ENCODE data around the gene FAM50B.
A peak's percentile ranks its signal among the peaks of the same experiment; 100 is the strongest.

Gene FAM50B

GRCh38 chr6:3841711-3842565, 7.2 kb upstream of the FAM50B start:
- no peaks in the 10 kb centered on the region for H3K9me3 ChIP-seq (ENCODE audit: control insufficient read depth, low read length)

GRCh38 chr6:3843379-3844096, 5.6 kb upstream of the FAM50B start:
- no peaks in the 10 kb centered on the region for H3K36me3 ChIP-seq (ENCODE audit: control insufficient read depth, insufficient read depth, low read length)
- no peaks in the 10 kb centered on the region for H3K9me3 ChIP-seq (ENCODE audit: control insufficient read depth, low read length)
- H3K4me1 ChIP-seq (ENCODE audit: control insufficient read depth, insufficient read depth, low read length) = peaks cover 17% of the 10 kb centered on the region
- H3K9ac ChIP-seq (ENCODE audit: low read length) = no peak overlapping the region
- no peaks in the 10 kb centered on the region for H3K27me3 ChIP-seq (ENCODE audit: control insufficient read depth, insufficient read depth, low read length)
- H3K4me3 ChIP-seq (ENCODE audit: low read length) = no peak overlapping the region

More at GRCh38 chr6:3841711-3842565, 7.2 kb upstream of the FAM50B start:
- no peaks in the 10 kb centered on the region for H3K36me3 ChIP-seq (ENCODE audit: control insufficient read depth, insufficient read depth, low read length)
- no peaks in the 10 kb centered on the region for H3K27me3 ChIP-seq (ENCODE audit: control insufficient read depth, insufficient read depth, low read length)
- peaks cover 1% of the 10 kb centered on the region for H3K4me1 ChIP-seq (ENCODE audit: control insufficient read depth, insufficient read depth, low read length)
- H3K9ac ChIP-seq (ENCODE audit: low read length) = no peak overlapping the region
- no peak overlapping the region for H3K4me3 ChIP-seq (ENCODE audit: low read length)

GRCh38 chr6:3844097-3844463, 5.1 kb upstream of the FAM50B start:
- H3K9ac ChIP-seq (ENCODE audit: low read length) = no peak overlapping the region
- H3K4me1 ChIP-seq (ENCODE audit: control insufficient read depth, insufficient read depth, low read length) = peaks cover 20% of the 10 kb centered on the region
- H3K9me3 ChIP-seq (ENCODE audit: control insufficient read depth, low read length) = no peaks in the 10 kb centered on the region
- no peak overlapping the region for H3K4me3 ChIP-seq (ENCODE audit: low read length)
- no peaks in the 10 kb centered on the region for H3K27me3 ChIP-seq (ENCODE audit: control insufficient read depth, insufficient read depth, low read length)
- H3K36me3 ChIP-seq (ENCODE audit: control insufficient read depth, insufficient read depth, low read length) = no peaks in the 10 kb centered on the region

- Histone ChIP-seq H3K27me3 (ENCODE audit: control insufficient read depth, insufficient read depth, low read length) (no peaks in the 10 kb centered on the region), H3K9me3 (ENCODE audit: control insufficient read depth, low read length) (no peaks in the 10 kb centered on the region), H3K4me3 (ENCODE audit: low read length) (no peak overlapping the region), H3K4me1 (ENCODE audit: control insufficient read depth, insufficient read depth, low read length) (peaks cover 20% of the 10 kb centered on the region), H3K9ac (ENCODE audit: low read length) (no peak overlapping the region), H3K36me3 (ENCODE audit: control insufficient read depth, insufficient read depth, low read length) (no peaks in the 10 kb centered on the region)
Measured at GRCh38 chr6:3847521-3847920, 1.7 kb upstream of the FAM50B start.

- H3K9ac ChIP-seq (ENCODE audit: low read length) = peak overlapping the region; percentile 19
Measured at GRCh38 chr6:3848380-3848779, 793 bp upstream of the FAM50B start.

GRCh38 chr6:3849681-3850450, 693 bp downstream of the FAM50B start:
- H3K9me3 ChIP-seq (ENCODE audit: control insufficient read depth, low read length) = no peaks in the 10 kb centered on the region
- peak overlapping the region; percentile 57 for H3K9ac ChIP-seq (ENCODE audit: low read length)
- peaks cover 20% of the 10 kb centered on the region for H3K4me1 ChIP-seq (ENCODE audit: control insufficient read depth, insufficient read depth, low read length)
- peak overlapping the region; percentile 40 for H3K4me3 ChIP-seq (ENCODE audit: low read length)
- no peaks in the 10 kb centered on the region for H3K36me3 ChIP-seq (ENCODE audit: control insufficient read depth, insufficient read depth, low read length)
- H3K27me3 ChIP-seq (ENCODE audit: control insufficient read depth, insufficient read depth, low read length) = no peaks in the 10 kb centered on the region

More at GRCh38 chr6:3848380-3848779, 793 bp upstream of the FAM50B start:
- H3K36me3 ChIP-seq (ENCODE audit: control insufficient read depth, insufficient read depth, low read length) = no peaks in the 10 kb centered on the region
- peaks cover 20% of the 10 kb centered on the region for H3K4me1 ChIP-seq (ENCODE audit: control insufficient read depth, insufficient read depth, low read length)
- no peak overlapping the region for H3K4me3 ChIP-seq (ENCODE audit: low read length)
- no peaks in the 10 kb centered on the region for H3K9me3 ChIP-seq (ENCODE audit: control insufficient read depth, low read length)
- no peaks in the 10 kb centered on the region for H3K27me3 ChIP-seq (ENCODE audit: control insufficient read depth, insufficient read depth, low read length)

GRCh38 chr6:3850451-3851203, 1.5 kb downstream of the FAM50B start:
- Histone ChIP-seq H3K27me3 (ENCODE audit: control insufficient read depth, insufficient read depth, low read length) (no peaks in the 10 kb centered on the region), H3K9me3 (ENCODE audit: control insufficient read depth, low read length) (no peaks in the 10 kb centered on the region), H3K36me3 (ENCODE audit: control insufficient read depth, insufficient read depth, low read length) (no peaks in the 10 kb centered on the region), H3K4me3 (ENCODE audit: low read length) (no peak overlapping the region), H3K9ac (ENCODE audit: low read length) (no peak overlapping the region), H3K4me1 (ENCODE audit: control insufficient read depth, insufficient read depth, low read length) (peaks cover 20% of the 10 kb centered on the region)

GRCh38 chr6:3851839-3852238, 2.7 kb downstream of the FAM50B start:
- Histone ChIP-seq H3K9ac (ENCODE audit: low read length) (no peak overlapping the region), H3K27me3 (ENCODE audit: control insufficient read depth, insufficient read depth, low read length) (no peaks in the 10 kb centered on the region), H3K36me3 (ENCODE audit: control insufficient read depth, insufficient read depth, low read length) (no peaks in the 10 kb centered on the region), H3K9me3 (ENCODE audit: control insufficient read depth, low read length) (no peaks in the 10 kb centered on the region), H3K4me3 (ENCODE audit: low read length) (no peak overlapping the region), H3K4me1 (ENCODE audit: control insufficient read depth, insufficient read depth, low read length) (peaks cover 20% of the 10 kb centered on the region)

GRCh38 chr6:3852391-3852790, 3.2 kb downstream of the FAM50B start:
- Histone ChIP-seq H3K36me3 (ENCODE audit: control insufficient read depth, insufficient read depth, low read length) (no peaks in the 10 kb centered on the region), H3K9me3 (ENCODE audit: control insufficient read depth, low read length) (no peaks in the 10 kb centered on the region), H3K4me3 (ENCODE audit: low read length) (no peak overlapping the region), H3K27me3 (ENCODE audit: control insufficient read depth, insufficient read depth, low read length) (no peaks in the 10 kb centered on the region), H3K4me1 (ENCODE audit: control insufficient read depth, insufficient read depth, low read length) (peaks cover 14% of the 10 kb centered on the region), H3K9ac (ENCODE audit: low read length) (no peak overlapping the region)

GRCh38 chr6:3855866-3856265, 6.7 kb downstream of the FAM50B start:
- H3K9me3 ChIP-seq (ENCODE audit: control insufficient read depth, low read length) = no peaks in the 10 kb centered on the region
- no peak overlapping the region for H3K9ac ChIP-seq (ENCODE audit: low read length)

GRCh38 chr6:3856576-3856975, 7.4 kb downstream of the FAM50B start:
- Histone ChIP-seq H3K36me3 (ENCODE audit: control insufficient read depth, insufficient read depth, low read length) (no peaks in the 10 kb centered on the region), H3K27me3 (ENCODE audit: control insufficient read depth, insufficient read depth, low read length) (no peaks in the 10 kb centered on the region), H3K4me3 (ENCODE audit: low read length) (no peak overlapping the region), H3K9ac (ENCODE audit: low read length) (no peak overlapping the region), H3K9me3 (ENCODE audit: control insufficient read depth, low read length) (no peaks in the 10 kb centered on the region), H3K4me1 (ENCODE audit: control insufficient read depth, insufficient read depth, low read length) (no peaks in the 10 kb centered on the region)

More at GRCh38 chr6:3855866-3856265, 6.7 kb downstream of the FAM50B start:
- H3K4me3 ChIP-seq (ENCODE audit: low read length) = no peak overlapping the region
- no peaks in the 10 kb centered on the region for H3K4me1 ChIP-seq (ENCODE audit: control insufficient read depth, insufficient read depth, low read length)
- no peaks in the 10 kb centered on the region for H3K27me3 ChIP-seq (ENCODE audit: control insufficient read depth, insufficient read depth, low read length)
- H3K36me3 ChIP-seq (ENCODE audit: control insufficient read depth, insufficient read depth, low read length) = no peaks in the 10 kb centered on the region
